GM12878 (cell line): Measurements from ENCODE around the gene PRR22. TPM values are rescaled to one million over a fixed set of nuclear protein-coding genes. Genes with fewer than 3 reads are reported as not detected.

Source experiments
- ATAC-seq: fragments of 200-7000 bp; cut with Tn5 transposase; 3 replicates; pipeline ENCODE4 v1.9.1; 2020; ENCODE audit warnings: mild to moderate bottlenecking, moderate library complexity
- BruUV-seq: library from RNA; stranded (reverse); fragments of 400-500 nt; replicated peaks from 2 replicates; lab custom pipeline; 2021; lab: Mats Ljungman, UMichigan
- CTCF ChIA-PET: fragments of 300-600 bp; sonication (Branson Sonifier 250); formaldehyde crosslinking; extraction: SDS; loops from one replicate; lab custom pipeline; 2021; ENCODE audit warnings: inconsistent platforms; lab: Yijun Ruan, JAX
- POLR2A ChIA-PET: fragments of 350-600 bp; formaldehyde crosslinking; extraction: SDS; loops from one replicate; lab custom pipeline; 2021; ENCODE audit warnings: inconsistent platforms; lab: Charles Lee
- RAD21 ChIA-PET: fragments of 300-600 bp; sonication (Branson Sonifier 250); formaldehyde crosslinking; loops from one replicate; lab custom pipeline; 2023; ENCODE audit warnings: antibody characterized with exemption; ENCODE audit not compliant: unreplicated experiment; lab: Charles Lee
- SMC1A ChIA-PET: fragments of 300-600 bp; sonication (Branson Sonifier 250); formaldehyde crosslinking; loops from one replicate; lab custom pipeline; 2023; ENCODE audit not compliant: unreplicated experiment, uncharacterized antibody; lab: Charles Lee
- DNase-seq: peaks from one replicate; pipeline ENCODE4 v3.0.0-alpha.2; 2011; ENCODE audit warnings: low read depth, low spot score
- FAIRE-seq: peaks from 3 replicates; lab custom pipeline; 2011; peaks lifted over from hg19 to GRCh38; lab: Jason Lieb, UNC
- H2AFZ ChIP-seq: 2 replicates; pipeline ENCODE4 v1.6.0; 2011; ENCODE audit warnings: low read depth, low read length, control low read depth; ENCODE audit not compliant: control insufficient read depth
- H3K27ac ChIP-seq: 2 replicates; pipeline ENCODE4 v1.5.1; 2011; ENCODE audit warnings: control low read depth; ENCODE audit not compliant: control insufficient read depth, insufficient read depth
- H3K27me3 ChIP-seq, 2 experiments: replicated peaks in 1 of 2; 2 replicates each; pipeline versions ENCODE4 v1.6.0 to v1.6.1; 2011; ENCODE audit warnings: low read length in 1 of 2; ENCODE audit not compliant: control insufficient read depth in 2 of 2, insufficient read depth in 2 of 2
- H3K36me3 ChIP-seq, 2 experiments: 2 replicates each; pipeline ENCODE4 v1.5.1; 2011; ENCODE audit warnings: low read length in 1 of 2; ENCODE audit not compliant: control insufficient read depth in 2 of 2, insufficient read depth in 2 of 2
- H3K4me1 ChIP-seq: 2 replicates; pipeline ENCODE4 v1.6.1; 2011; ENCODE audit warnings: mild to moderate bottlenecking, low read length, moderate library complexity, mixed read lengths; ENCODE audit not compliant: control insufficient read depth, insufficient read depth
- H3K4me2 ChIP-seq: 2 replicates; pipeline ENCODE4 v1.6.0; 2011; ENCODE audit warnings: control low read depth; ENCODE audit not compliant: control insufficient read depth, insufficient read depth
- H3K4me3 ChIP-seq: fragments of 200-600 bp; sonication (generic); 2 replicates; pipeline ENCODE4 v1.5.1; 2016
- H3K79me2 ChIP-seq: 2 replicates; pipeline ENCODE4 v1.6.0; 2011; ENCODE audit warnings: low read length; ENCODE audit not compliant: control insufficient read depth, insufficient read depth
- H3K9ac ChIP-seq: 2 replicates; pipeline ENCODE4 v1.8.0; 2011; ENCODE audit warnings: low read length, control low read depth, mixed read lengths; ENCODE audit not compliant: control insufficient read depth, insufficient read depth
- H3K9me3 ChIP-seq: replicated peaks from 3 replicates; pipeline ENCODE4 v1.5.1; 2011; ENCODE audit warnings: mild to moderate bottlenecking, low read length; ENCODE audit not compliant: control insufficient read depth, insufficient read depth
- H4K20me1 ChIP-seq: 2 replicates; pipeline ENCODE4 v1.6.0; 2011; ENCODE audit not compliant: control insufficient read depth, insufficient read depth
- EP300 ChIP-seq, 2 experiments: fragments of 150-350 bp in 1 of 2; IDR thresholded peaks; 2 replicates each; pipeline ENCODE4 v1.6.1; 2011 to 2012; ENCODE audit warnings: low read depth in 2 of 2, low read length in 2 of 2, borderline replicate concordance in 1 of 2, improper control_type of control experiment in 1 of 2, inconsistent platforms in 1 of 2; ENCODE audit not compliant: control insufficient read depth in 1 of 2
- FOXM1 ChIP-seq: IDR thresholded peaks from 2 replicates; pipeline ENCODE4 v1.6.1; 2012; ENCODE audit warnings: low read depth, mild to moderate bottlenecking, inconsistent platforms, low read length, moderate library complexity
- MEF2A ChIP-seq: IDR thresholded peaks from 2 replicates; pipeline ENCODE4 v1.6.1; 2011; ENCODE audit warnings: low read depth, mild to moderate bottlenecking, low read length, moderate library complexity; ENCODE audit not compliant: insufficient read depth
- RELA ChIP-seq: fragments of 450-650 bp; IDR thresholded peaks from 2 replicates; pipeline ENCODE4 v1.8.0; 2014; ENCODE audit warnings: borderline replicate concordance; ENCODE audit not compliant: partially characterized antibody
- SREBF2 ChIP-seq: IDR thresholded peaks from 2 replicates; pipeline ENCODE4 v1.6.1; 2012; ENCODE audit warnings: mild to moderate bottlenecking, low read length
- TCF7 ChIP-seq: IDR thresholded peaks from 2 replicates; pipeline ENCODE4 v1.6.1; 2014; ENCODE audit warnings: antibody characterized with exemption, borderline replicate concordance
- WGBS: methylation state at CpG from one replicate; pipeline ENCODE4 v1.1.6; 2016; ENCODE audit warnings: low lambda C conversion rate; ENCODE audit not compliant: insufficient replicate concordance, insufficient coverage; ENCODE audit errors: missing lambda C conversion rate; 5-methylcytosine and 5-hydroxymethylcytosine counted together
- in situ Hi-C: fragments of 300-500 bp; cut with MboI; formaldehyde crosslinking; loops from 9 replicates; pipeline ENCODE4 v1.14.3; 2018; ENCODE audit warnings: mixed read lengths
- intact Hi-C: fragments of 100-400 bp; cut with micrococcal nuclease; formaldehyde crosslinking; loops from one replicate; pipeline ENCODE4 v1.14.2; 2022; ENCODE audit not compliant: unreplicated experiment
- polyA plus RNA-seq, 11 experiments: library from polyadenylated mRNA; depleted of rRNA in 4 of 11; unstranded in 6 of 11; stranded (reverse) in 5 of 11; fragments of >200 nt; fragmentation: Nextera tagmentation in 4 of 11; fragmentation: Illumina TruSeq in 1 of 11; extraction: Ambion mirVana in 4 of 11; extraction: Trizol in 1 of 11; gene quantifications; 1 replicate in 1 of 11; 2 replicates in 10 of 11; pipeline versions ENCODE4 v1.2.1 to v1.2.3, GENCODE V29; 2011 to 2016; ENCODE audit warnings: inconsistent platforms in 2 of 11, missing spikeins in 2 of 11, low read depth in 1 of 11
- total RNA-seq, 4 experiments: library from RNA; depleted of rRNA in 3 of 4; stranded (reverse); fragments of >200 nt in 3 of 4; fragmentation: Illumina TruSeq in 1 of 4; extraction: Trizol in 1 of 4; gene quantifications; 2 replicates each; pipeline versions ENCODE4 v1.2.1 to v1.2.3, GENCODE V29; 2013 to 2021
- TF ChIP-seq, protein P1 (sequence below): IDR thresholded peaks from 2 replicates; pipeline ENCODE4 v1.6.1; 2012; ENCODE audit warnings: low read depth, low read length, improper control_type of control experiment

Gene PRR22
- total and polyA plus RNA-seq, 10 of the 15 experiments (the other 5 are each of a cell fraction or from before 2014, with no cell fraction given), result 0.31 to 4.4 (median 1.3) TPM; not detected in 2

- FAIRE-seq, result no peak
- TF ChIP-seq EP300 (IDR thresholded peaks at IDR 0.05; ENCODE audit: borderline replicate concordance in 1 of 2, control insufficient read depth in 1 of 2, low read depth in 2 of 2, low read length in 2 of 2), result no peak
- no peak for TF ChIP-seq MEF2A
- no peak for TF ChIP-seq TCF7
- TF ChIP-seq SREBF2, result no peak
- no peak for TF ChIP-seq FOXM1
- no peak for TF ChIP-seq RELA
- TF ChIP-seq, protein P1, sequence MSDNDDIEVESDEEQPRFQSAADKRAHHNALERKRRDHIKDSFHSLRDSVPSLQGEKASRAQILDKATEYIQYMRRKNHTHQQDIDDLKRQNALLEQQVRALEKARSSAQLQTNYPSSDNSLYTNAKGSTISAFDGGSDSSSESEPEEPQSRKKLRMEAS, result no peak
- Histone ChIP-seq H3K36me3 (peaks cover 0 to 2% of the 10 kb centered on the region in 2 experiments; a peak in 2 of 4 replicates), H3K27me3 (no peaks in the 10 kb centered on the region), H3K4me1 (no peaks in the 10 kb centered on the region), H3K9me3 (no peaks in the 10 kb centered on the region), H3K4me3 (no peak overlapping the region), H3K27ac (no peak overlapping the region), H3K9ac (no peak overlapping the region), H3K79me2 (no peaks in the 10 kb centered on the region), H4K20me1 (no peaks in the 10 kb centered on the region), H3K4me2 (no peak overlapping the region), H2AFZ (no peak overlapping the region)
- CTCF ChIA-PET, result no interaction called here
- POLR2A ChIA-PET, result no interaction called here
- no peak for ATAC-seq
- intact Hi-C loops (no loop called here), in situ Hi-C loops (no loop called here)
- no TSS peak for BruUV-seq
- no peak for DNase-seq
- WGBS, result 78% methylated on average over 17 of the region's 17 CpGs
- SMC1A ChIA-PET, result no interaction called here
- RAD21 ChIA-PET, result no interaction called here
Observed at GRCh38 chr19:5778402-5778801, 6.1 kb downstream of the PRR22 start.
